ENCODE data around the gene MBD3L2.

Gene MBD3L2

GRCh38 chr19:7099597-7099921, 50.4 kb downstream of the MBD3L2 start:
- DNase-seq (ENCODE audit: low read depth in 1 of 2, low spot score in 1 of 2): no peak
- no peaks in the 10 kb centered on the region for H3K27me3 ChIP-seq (ENCODE audit: insufficient read depth, poor library complexity, severe bottlenecking)
- peak overlapping the region; percentile 83 for H3K27ac ChIP-seq (replicated peaks)
- TF ChIP-seq REST (IDR thresholded peaks at IDR 0.05; ENCODE audit: insufficient replicate concordance, low read depth) (no peak), GABPA (IDR thresholded peaks at IDR 0.05; ENCODE audit: low read depth) (no peak), CTCF (IDR thresholded peaks at IDR 0.05; ENCODE audit: insufficient read depth, low read length) (no peak), SPI1 (IDR thresholded peaks at IDR 0.05; ENCODE audit: borderline replicate concordance, low read depth) (no peak), POLR2AphosphoS5 (IDR thresholded peaks at IDR 0.05; ENCODE audit: low read depth) (no peak)
- H3K4me3 ChIP-seq (replicated peaks; ENCODE audit: insufficient read depth, low read length): peak overlapping the region; percentile 69
